Measurements from ENCODE around the gene SBF1.

Gene SBF1

DNA sequence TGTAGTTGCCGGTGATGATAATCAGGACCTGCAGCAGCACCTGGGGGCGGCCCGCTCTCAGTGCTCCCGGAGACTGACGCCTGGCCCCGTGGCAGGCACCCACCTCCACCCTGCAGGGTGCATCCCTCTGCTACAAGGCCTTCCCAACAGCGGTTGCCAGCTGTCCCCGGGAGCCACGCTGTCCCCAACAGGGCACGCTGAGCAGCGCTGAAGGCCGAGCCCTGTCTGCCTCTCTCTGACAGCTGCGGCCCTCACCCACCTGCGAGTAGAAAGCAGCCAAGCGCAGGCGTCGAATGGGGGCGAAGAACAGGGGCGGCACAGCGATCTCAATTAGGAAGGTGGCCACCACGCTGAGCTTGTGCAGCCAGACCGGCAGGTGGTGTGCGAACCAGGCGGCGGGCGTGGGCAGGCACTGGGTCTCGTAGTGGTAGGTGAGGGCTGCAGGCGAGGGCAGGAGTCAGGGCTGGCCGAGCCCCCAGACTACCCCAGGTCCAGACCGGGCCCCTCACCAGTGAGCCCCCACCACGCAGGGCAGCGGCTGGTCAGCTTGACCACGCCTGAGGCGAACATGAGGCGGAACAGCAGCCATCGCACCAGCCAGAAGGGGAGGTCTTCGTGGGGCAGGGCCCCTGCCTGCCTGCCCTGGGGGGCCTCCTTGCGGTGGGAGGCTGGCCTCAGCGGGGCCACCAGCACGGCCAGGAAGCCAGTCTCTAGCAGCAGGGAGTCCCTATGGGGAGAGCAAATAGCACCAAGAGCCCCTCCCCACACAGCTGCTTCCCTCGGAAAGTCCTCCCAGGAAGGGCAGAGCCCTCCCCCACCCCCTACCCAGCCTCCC is 31.2 kb upstream of the SBF1 start:
- DNase-seq, result no peak

DNA sequence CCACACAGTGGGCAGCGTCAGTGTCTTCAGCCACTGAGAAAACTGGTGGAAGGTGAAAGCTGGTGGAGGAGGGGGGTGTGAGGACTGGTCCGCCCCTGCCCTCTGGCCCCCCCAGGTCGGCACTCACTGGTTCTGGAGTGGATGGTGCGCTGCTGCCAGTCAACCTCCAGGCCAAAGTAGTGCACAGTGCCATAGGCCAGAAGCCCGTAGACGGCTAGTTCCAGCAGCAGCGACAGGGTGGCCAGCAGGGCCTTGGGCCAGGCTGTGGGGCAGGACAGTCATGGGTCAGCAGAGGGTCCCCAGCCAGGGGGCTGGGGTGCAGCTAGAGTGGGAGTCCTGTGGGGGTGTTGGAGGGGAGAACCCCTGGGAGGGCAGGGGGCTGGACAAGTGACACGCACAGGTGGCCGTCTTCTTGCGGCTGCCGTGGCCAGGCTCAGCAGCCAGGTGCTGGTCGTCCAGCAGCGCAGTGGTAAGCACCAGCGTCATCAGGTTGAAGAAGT is 30.5 kb upstream of the SBF1 start:
- no peak for DNase-seq

DNA sequence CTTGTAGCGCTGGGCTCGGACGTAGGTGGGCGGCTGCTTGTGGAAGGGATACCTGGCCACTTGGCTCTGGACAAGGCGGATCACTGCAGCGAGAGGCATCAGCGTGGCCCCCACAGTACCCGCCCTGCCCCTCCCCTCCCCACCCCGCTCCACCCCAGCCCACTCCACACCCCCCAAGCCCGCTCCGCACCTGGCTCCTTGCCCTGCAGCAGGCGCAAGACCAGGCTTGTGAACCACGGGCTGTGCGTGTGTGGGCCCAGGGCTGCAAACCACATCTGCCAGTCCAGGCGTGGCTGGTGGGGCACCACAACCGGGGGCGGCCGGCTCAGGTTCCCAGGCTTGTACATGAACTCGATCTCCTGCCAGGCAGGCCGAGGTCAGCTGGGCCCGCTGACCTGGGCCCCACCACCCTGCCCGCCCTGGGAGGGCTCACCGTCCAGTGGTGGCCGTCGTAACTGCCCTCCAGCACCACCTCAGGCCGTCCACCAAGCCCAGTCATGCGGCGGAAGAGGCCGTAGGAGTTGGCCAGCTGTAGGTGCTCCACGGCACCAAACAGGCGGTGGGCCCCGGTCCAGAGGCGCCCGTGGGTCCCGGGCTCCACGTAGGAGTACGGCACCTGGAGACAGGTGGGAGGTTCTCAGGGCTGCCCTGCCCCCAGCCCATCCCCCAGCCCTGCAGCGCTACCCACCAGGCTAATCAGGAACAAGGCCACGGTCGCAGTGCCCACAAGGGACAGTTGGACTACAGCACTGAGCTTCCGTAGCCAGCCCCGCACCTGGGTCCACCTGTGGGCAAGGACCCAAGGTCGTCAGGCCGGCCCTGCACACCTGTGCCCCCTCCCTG is 29.8 kb upstream of the SBF1 start:
- no peak for DNase-seq

DNA sequence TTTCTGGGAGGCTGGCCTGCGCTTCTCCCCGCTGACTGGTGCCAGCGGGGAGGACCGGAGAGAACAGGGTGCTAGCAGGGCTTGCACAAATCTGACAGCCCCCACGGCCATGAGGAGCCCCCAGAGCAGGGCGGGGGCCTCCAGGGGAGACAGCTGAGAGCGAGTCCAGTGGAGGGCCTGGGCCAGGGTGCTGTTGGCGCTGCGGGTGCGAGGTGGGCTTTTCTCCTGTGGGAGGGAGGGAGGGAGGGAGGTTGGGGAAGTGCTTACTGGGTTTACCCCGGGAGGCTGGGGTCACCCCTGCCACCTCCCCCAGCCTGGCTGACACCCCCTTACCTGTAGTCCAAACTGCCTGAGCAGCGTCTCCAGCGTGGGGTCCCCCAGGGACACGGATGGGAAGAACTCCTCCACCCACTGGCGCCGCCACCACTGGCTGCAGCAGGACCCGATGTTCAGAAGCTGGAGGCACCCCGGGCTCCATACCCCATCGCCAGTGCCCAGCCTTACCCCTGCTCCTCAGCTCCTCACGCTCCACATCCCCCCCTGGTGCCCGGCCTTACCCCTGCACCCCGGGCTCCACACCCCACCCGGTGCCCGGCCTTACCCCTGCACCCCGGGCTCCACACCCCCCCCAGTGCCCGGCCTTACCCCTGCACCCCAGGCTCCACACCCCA is 28.8 kb upstream of the SBF1 start:
- DNase-seq, result peak in 1 of 2 experiments; percentile 5

DNA sequence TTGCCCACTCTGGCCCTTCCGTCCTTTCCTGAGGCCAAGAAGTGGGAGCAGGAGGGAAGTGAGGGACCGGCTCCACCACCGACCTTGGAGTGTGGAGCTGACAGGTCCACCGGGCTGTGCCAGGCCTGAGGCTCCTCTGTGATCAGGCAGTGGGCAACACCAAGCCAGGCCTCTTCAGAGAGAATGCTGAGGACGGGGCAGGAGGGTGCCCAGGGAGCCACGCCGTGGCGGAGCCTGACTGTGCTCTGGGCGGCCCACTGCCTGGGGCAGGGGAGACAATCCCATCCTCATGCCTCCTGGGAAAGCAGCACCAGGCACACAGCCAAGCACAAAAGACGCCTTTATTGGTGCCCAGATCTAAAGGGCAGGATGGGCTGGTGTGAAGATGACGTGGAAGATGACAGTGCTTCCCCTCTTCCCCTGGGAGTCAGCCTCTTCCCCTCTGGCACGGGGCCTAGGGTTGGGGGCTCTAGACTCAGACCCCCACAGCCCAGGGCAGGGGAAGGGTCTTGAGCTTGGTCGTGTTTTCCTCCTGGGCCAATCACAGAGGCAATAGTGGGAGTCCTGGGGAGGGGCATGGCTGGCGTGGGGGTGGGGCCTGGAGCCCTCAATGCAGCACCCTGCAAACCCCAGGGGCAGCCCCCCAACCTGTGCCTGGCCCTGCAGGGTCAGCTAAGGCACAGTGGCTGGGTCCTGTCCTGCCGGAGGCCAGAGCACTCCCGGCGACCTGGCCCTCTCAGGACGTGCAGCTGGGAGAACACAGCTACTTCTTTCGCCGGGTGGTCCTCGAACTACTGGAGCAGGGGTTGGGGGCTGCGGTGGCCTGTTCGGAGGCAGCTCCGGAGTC is 28.0 kb upstream of the SBF1 start:
- no peak for DNase-seq

DNA sequence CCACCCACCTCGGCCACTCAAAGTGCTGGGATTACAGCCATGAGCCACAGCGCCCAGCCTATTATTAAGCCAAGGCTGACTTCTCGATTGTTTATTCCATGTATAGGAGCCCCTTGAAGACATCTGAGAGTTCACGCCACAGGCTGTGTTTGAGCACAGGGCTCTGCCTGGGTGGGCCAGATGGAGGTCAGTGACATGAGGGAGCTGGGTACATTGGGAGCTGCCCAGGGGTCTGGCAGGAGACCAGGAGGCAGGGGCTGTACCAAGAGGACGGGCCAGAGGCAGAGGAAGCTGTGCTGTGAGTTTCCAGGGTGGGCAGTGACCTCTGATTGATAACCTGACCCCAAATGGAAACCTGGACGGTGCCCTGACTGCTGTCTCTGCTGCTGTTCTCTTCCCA is 27.3 kb upstream of the SBF1 start:
- no peak for DNase-seq

DNA sequence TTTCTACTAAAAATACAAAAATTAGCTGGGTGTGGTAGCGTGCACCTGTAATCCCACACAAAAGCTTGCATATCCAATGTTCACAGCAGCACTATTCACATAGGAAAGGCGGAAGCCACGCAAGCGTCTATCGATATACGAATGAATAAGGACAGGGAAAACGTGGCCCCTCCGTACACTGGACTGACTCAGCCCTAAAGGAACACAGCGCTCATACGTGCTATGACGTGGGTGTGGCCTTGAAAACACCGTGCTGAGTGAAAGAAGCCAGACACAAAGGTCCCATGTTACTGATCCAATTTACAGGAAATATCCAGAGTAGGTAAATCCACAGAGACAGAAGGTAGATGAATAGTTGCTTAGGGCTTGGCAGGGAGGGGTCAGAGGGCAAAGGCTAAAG is 25.6 kb upstream of the SBF1 start:
- no peak for DNase-seq

DNA sequence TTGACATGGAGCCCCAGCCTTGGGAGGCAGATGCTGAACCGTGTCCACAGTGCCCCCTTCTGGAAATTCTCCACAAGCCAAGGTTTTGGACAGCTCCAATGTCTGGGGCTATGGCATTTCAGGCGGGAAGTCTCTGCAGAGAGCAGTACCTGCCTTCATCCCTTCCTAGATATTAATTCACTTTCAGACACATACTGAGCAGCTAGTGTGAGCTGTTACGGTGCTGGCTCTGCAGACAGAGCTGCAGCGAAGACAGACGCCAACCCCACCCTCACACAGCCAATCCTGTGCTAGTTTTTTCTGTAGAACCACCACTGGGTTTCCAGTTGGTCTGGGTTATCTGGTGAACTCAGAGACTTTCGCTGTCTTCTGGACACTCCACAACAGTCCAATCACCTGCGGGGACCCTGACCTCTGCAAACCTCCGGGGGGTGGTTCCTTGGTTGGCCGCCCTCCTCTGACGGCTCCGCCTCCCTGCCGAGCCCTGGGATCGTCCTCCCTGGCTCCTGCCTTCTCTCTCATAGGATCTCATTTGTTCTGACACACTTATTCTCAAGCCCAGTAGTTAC is 23.6 kb upstream of the SBF1 start:
- peak in 1 of 2 experiments; percentile 21 for DNase-seq

DNA sequence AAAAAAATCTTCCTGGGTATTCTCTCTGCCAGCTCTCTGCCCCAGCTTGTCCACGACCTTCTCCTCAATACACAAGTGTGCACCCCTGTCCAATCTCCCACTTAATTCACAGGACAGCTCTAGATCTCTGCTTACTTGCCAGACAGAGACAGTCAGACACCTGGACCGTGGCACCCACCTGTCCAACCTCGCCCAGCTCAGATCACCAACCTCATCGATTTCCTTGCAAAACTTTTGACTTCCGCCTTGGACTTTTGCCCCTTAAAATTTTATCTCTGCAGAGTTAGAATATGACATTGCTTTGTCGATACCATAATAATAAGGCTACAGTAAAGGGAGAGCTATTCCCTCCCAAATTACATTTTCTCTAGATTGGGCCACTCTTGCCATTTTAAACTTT is 22.3 kb upstream of the SBF1 start:
- no peak for DNase-seq

DNA sequence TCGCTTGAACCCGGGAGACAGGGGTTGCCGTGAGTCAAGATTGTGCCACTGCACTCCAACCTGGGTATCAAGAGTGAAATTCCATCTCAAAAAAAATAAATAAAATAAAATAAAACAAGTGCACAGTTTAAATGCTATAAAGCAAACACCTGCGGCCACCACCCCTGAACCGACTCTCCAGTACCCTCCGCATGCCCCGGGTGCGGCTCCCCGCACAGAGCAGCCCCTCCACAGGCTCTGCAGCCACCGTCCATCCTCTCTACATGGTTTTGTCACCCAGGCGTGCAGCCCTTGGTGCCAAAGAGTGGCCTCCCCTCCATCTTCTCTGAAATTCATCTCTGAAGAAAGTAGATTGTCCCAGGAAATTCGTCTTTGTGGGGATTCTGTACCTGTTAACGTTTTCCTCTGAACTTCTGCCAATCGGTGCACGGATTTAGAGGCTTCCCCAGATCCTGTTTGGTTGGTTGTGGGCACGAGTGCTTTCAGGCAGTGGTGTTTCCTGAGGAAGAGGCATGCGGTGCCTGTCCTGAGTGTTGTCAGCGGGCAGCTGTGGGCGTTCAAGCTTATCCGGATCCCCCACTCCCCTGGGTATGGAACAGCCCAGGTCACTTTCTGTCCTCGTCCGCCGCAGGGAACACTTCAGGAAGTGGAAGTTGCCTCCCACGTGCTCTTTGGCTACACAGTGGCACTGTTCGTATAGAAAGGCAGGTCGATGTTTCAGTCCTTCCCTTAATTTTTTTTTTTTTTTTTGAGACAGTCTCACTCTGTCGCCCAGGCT is 15.9 kb upstream of the SBF1 start:
- DNase-seq, result no peak

DNA sequence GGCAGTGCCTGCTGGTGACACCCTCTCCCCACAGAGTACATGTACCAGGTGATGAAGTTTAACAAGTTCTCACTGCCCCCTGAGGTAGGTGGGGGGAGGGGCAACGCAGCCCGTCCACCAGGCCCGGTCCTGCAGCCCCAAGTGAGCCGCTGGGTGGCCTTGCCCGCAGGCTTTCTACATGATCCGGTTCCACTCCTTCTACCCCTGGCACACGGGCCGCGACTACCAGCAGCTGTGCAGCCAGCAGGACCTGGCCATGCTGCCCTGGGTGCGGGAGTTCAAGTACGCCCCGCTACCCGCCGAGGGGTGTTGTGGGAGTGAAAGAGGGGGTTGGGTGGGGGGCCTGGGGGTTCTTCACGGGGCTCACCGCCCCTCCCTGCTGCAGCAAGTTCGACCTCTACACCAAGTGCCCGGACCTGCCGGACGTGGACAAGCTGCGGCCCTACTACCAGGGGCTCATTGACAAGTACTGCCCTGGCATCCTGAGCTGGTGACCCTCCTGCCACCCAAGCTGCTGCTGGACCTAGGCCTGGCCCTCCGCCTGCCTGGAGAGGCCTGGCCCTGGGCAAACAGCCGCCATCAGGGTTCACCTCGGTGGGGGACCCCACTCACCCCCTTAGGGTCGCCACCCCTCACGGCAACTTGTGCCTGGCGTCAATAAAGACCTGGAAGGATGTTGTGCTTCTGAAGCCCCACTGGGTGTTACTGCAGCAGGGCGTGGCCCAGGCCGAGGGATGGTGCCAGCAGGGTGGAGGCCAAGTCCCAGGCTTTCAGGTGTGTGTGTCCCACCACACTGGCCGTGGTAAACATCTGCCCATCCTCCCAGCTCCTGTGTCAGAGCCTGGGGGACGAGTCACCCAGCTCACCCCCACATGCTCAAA is 14.8 kb upstream of the SBF1 start:
- no peak for DNase-seq

DNA sequence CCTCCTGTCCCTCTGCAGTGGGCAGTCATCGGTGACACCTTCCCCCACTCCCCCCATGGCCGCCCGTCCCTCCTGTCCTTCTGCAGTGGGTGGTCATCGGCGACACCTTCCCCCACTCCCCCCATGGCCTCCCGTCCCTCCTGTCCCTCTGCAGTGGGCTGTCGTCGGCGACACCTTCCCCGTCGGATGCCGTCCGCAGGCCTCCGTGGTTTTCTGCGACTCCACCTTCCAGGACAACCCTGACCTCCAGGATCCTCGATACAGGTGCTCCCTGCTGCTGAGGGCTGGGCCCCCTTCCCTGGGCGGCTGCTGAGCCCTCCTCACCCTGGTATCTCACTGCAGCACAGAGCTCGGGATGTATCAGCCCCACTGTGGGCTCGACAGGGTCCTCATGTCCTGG is 14.1 kb upstream of the SBF1 start:
- no peak for DNase-seq

DNA sequence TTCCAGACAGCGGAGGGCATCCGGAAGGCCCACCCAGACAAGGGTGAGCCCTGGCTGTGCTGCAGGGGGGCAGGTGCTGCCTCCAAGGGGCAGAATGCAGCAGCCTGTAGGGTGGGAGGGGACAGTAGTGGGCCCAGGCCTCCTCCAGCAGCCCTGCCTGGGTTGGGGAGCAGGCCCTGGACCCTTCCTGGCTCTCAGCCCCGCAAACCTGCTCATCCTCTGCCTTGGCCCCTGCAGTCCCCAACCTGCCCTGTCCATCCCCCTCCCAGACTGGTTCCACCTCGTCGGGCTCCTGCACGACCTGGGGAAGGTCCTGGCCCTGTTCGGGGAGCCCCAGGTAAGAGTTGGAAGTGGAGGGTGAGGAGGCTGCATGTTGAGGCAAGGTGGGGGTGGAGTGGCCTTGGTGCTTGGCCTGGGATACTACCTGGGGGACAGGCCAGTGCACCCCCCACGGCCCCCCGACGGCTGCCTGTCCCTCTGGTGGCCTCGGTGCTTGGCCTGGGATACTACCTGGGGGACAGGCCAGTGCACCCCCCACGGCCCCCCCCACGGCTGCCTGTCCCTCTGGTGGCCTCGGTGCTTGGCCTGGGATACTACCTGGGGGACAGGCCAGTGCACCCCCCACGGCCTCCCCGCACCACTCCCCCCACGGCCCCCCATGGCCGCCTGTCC is 13.3 kb upstream of the SBF1 start:
- no peak for DNase-seq

DNA sequence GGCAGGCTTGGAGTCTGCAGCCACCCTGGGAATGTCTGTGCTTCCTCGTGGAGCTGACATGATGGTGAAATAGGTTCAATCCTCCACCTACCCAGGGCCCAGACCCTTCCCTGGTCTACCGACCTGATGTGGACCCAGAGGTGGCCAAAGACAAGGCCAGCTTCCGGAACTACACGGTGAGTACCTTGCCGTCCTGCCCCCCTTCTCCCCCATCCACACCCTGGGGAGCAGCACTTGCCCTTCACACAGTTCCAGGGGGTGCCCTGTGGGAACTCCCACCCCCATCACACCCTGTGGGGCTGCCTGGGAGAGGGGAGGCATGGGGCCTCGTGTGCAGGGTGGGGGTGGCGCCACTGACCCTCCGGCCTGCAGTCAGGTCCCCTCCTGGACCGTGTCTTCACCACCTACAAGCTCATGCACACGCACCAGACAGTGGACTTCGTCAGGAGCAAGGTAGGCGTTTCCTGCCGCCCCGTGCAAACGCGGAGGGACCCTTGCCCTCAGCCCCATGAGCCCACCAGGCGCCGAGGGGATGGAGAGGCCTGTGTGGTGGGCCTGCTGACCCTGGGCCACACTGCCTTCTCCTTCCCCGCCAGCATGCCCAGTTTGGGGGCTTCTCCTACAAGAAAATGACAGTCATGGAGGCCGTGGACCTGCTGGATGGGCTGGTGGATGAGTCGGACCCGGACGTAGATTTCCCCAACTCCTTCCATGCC is 12.6 kb upstream of the SBF1 start:
- DNase-seq, result no peak

DNA sequence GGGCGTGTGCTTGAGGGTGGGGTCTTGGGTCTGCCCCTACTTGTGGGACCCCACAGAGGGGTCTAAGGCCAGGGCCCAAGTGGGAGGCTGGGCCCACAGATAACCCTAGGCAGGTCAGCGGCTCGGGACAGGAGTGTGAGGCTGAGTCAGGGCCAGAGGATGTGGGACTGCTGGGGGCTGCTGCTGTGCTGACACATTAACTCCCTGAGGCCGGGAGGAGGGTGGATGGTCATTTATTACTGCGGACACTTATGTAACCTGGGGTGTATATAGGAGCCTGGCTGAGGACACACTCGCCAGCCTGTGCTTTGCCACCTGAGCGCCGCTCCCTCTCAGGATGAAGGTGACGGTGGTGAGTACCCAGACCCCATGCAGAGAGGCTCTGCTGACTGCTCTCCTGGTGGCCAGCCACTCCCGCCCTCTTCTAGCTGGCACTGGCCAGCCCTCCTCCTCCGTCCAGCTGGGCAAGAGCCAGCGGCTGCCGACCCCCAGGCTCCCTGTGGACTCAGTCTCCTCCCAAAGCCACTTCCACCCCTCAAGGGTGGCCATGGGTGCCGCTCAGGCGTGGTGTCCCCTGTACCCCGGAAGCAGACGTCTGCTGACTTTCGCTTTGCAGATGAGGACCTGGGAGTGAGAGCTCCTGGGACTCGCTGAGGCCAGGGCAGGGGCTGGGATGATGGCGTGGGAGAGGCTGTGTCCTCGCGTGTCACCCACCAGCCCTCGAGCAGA is 11.9 kb upstream of the SBF1 start, which contains the start of gene MIOX:
MIOX (plus strand) TSS at position 299 of the 729 bp plus-strand sequence; CDS start at position 338, 39 bp downstream.
- DNase-seq, result no peak

DNA sequence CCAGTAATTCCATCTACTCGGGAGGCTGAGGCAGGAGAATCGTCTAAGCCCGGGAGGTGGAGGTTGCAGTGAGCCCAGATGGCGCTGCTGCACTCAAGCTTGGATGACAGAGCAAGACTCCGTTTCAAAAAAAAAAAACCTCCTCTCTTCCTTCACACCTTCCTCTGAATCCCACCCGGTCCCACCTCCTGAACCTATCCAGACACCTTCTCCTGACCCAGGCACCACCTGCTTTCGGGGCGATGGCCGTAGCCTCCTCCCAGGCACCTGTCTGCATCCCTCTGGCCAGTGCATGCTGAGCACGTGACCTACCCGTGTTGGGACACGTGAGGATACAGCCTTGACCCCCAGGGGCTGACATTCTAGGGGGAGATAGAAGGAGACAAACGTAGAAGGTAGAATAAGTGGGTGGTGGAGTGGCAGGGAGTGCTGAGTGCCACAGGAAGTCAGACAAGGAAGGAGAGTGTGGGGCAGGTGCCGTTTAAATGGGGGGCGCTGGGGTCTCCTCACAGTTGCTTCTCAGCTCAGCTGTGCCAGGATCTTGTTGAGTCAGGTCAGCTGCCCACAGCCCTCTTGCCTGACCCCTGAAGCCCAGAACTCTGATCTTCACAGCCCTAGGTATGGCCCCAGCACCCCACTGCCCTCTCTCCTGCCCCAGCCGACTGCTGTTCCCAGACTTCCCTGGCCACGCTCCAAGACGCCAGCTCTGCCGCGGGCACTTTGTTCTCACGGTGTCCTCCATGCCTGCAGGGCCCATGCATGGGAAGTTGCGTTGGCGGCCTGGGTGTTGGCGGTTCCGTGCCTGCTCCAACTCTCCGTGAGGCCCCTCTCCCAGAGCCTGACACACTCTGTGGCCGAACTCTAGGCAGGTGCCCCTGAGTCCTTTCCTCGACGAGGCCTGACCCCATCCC is 10.6 kb upstream of the SBF1 start:
- no peak for DNase-seq
